Heart left ventricle (tissue), 16 donors: Measurements from ENCODE around the gene CHSY3. TPM values are rescaled to one million over a fixed set of nuclear protein-coding genes. Genes with fewer than 3 reads are reported as not detected.

Experiments
- ATAC-seq, 4 donors: fragments of 200-7000 bp; cut with Tn5 transposase; one replicate each; pipeline ENCODE4 v1.9.1; 2020 to 2022; ENCODE audit warnings: moderate library complexity in 4 of 4, mild to moderate bottlenecking in 3 of 4, moderate number of reproducible peaks in 1 of 4
- DNase-seq, 5 donors: peaks; one replicate each; pipeline ENCODE4 v3.0.0-alpha.2; 2020
- H3K27ac ChIP-seq, 12 donors: fragments of 200-600 bp; sonication (generic) in 4 of 12; one replicate each; pipeline versions ENCODE4 v1.5.0 to v1.8.0; 2016 to 2022; ENCODE audit warnings: mild to moderate bottlenecking in 2 of 12
- H3K27me3 ChIP-seq, 9 donors: fragments of 200-600 bp; sonication (generic) in 2 of 9; one replicate each; pipeline versions ENCODE4 v1.5.1 to v1.8.0; 2016 to 2022; ENCODE audit warnings: mild to moderate bottlenecking in 3 of 9
- H3K36me3 ChIP-seq, 9 donors: fragments of 200-600 bp; sonication (generic) in 2 of 9; one replicate each; pipeline versions ENCODE4 v1.5.0 to v1.8.0; 2018 to 2022; ENCODE audit warnings: mild to moderate bottlenecking in 2 of 9
- H3K4me1 ChIP-seq, 12 donors: fragments of 200-600 bp; sonication (generic) in 4 of 12; one replicate each; pipeline versions ENCODE4 v1.5.0 to v1.8.0; 2016 to 2022; ENCODE audit warnings: mild to moderate bottlenecking in 3 of 12
- H3K4me3 ChIP-seq, 12 donors: fragments of 200-600 bp; sonication (generic) in 4 of 12; one replicate each; pipeline versions ENCODE4 v1.5.0 to v1.8.0; 2017 to 2022; ENCODE audit warnings: mild to moderate bottlenecking in 9 of 12, moderate library complexity in 4 of 12
- H3K9me3 ChIP-seq, 12 donors: fragments of 200-600 bp; sonication (generic) in 4 of 12; one replicate each; pipeline versions ENCODE4 v1.5.0 to v1.8.0; 2016 to 2022; ENCODE audit warnings: mild to moderate bottlenecking in 1 of 12
- CTCF ChIP-seq, 12 donors: fragments of 200-600 bp; sonication (generic) in 4 of 12; IDR thresholded peaks; one replicate each; pipeline versions ENCODE4 v1.5.0 to v1.8.0; 2018 to 2022; ENCODE audit warnings: antibody characterized with exemption in 12 of 12, mild to moderate bottlenecking in 5 of 12
- POLR2A ChIP-seq, 2 donors: fragments of 450-650 bp; IDR thresholded peaks; one replicate each; pipeline ENCODE4 v1.6.1; 2017; ENCODE audit warnings: antibody characterized with exemption in 2 of 2, mild to moderate bottlenecking in 2 of 2, moderate library complexity in 2 of 2
- WGBS, 4 donors: extraction: QIAGEN DNeasy Blood & Tissue Kit in 2 of 4; methylation state at CpG; one replicate each; pipeline versions ENCODE4 v1.1.5 to v1.1.7; 2013 to 2018; 5-methylcytosine and 5-hydroxymethylcytosine counted together
- intact Hi-C, 10 donors: fragments of 100-400 bp; cut with DNase I; formaldehyde crosslinking; loops; one replicate each; pipeline versions ENCODE4 v1.11.1 to v1.14.2; 2022
- polyA plus RNA-seq, 2 donors: library from polyadenylated mRNA; stranded (reverse); fragments of 200-250 nt; gene quantifications; one replicate each; pipeline ENCODE4 v1.2.3, GENCODE V29; 2013
- total RNA-seq, 9 donors: library from RNA; depleted of rRNA in 2 of 9; stranded (reverse); fragments of >200 nt in 2 of 9; fragmentation: NEBNext Ultra II Directional in 3 of 9; extraction: Animal tissue kit (Norgen Biotek cat#: 25700) in 3 of 9; gene quantifications; one replicate each; pipeline versions ENCODE4 v1.1.0 to v1.2.4, GENCODE V29; 2016 to 2023
- donor health status: ischemic (EF 13 %, LVEDD 7.1; RV severe dilation, severe dysfunction).
- donor health status: healthy with polysubstance abuse.
- donor health status: DM: no; HTN: yes; CAD: no.
- donor health status: DM: no; HTN: no; CAD: no.
- donor health status: ischemic (EF 25% LVEDD 6.9; RV normal size, moderate dysfunction).
- donor health status: ischemic (EF 25% LVEDD 5.7; RV mildly dilated, moderate dysfunction).
- donor health status: healthy.
- donor health status: DM: yes; HTN: yes; CAD: no.
- donor health status: ischemic (EF 35%, LVEDD 5.7; RV mildly dilated, moderate dysfunction).
- donor health status: nonischemic (EF 11% LVEDD 7.7; RV severe dilation, severe dysfunction).
- donor health status: DM: yes; HTN: yes; CAD: no.
- donor health status: PGD.
- donor health status: ischemic (EF 29% LVEDD 5.4; RV normal size, mild dysfunction).
- donor health status: nonischemic (EF 23%, LVEDD 6.1; RV moderate dilation, normal function).

The CHSY3 gene
- total and polyA plus RNA-seq, 11 donors = 0.04 to 2.9 (median 1.0) TPM

GRCh38 chr5:129971714-129972113 lies 67.4 kb downstream of the CHSY3 start:
- H3K27ac ChIP-seq = no peak overlapping the region
- no peak for ATAC-seq

GRCh38 chr5:129972465-129973141 lies 68.3 kb downstream of the CHSY3 start:
- no peak for TF ChIP-seq CTCF (IDR thresholded peaks at IDR 0.05)
- TF ChIP-seq POLR2A (IDR thresholded peaks at IDR 0.05) = no peak
- H3K27ac ChIP-seq = no peak overlapping the region
- intact Hi-C loops = no loop called here
- H3K4me3 ChIP-seq = no peak overlapping the region
- ATAC-seq = no peak
- H3K36me3 ChIP-seq = no peaks in the 10 kb centered on the region
- peaks cover 0 to 4% (median 0%) of the 10 kb centered on the region in 12 donors for H3K4me1 ChIP-seq
- DNase-seq = no peak
- no peaks in the 10 kb centered on the region for H3K9me3 ChIP-seq
- H3K27me3 ChIP-seq = no peaks in the 10 kb centered on the region

More at GRCh38 chr5:129971714-129972113, 67.4 kb downstream of the CHSY3 start:
- H3K9me3 ChIP-seq = no peaks in the 10 kb centered on the region
- TF ChIP-seq POLR2A (IDR thresholded peaks at IDR 0.05) (no peak), CTCF (IDR thresholded peaks at IDR 0.05) (no peak)
- H3K4me3 ChIP-seq = no peak overlapping the region
- H3K36me3 ChIP-seq = no peaks in the 10 kb centered on the region
- H3K4me1 ChIP-seq = peaks cover 0 to 4% (median 0%) of the 10 kb centered on the region in 12 donors
- intact Hi-C loops = no loop called here
- no peaks in the 10 kb centered on the region for H3K27me3 ChIP-seq
- no peak for DNase-seq

- Histone ChIP-seq H3K4me3 (no peak overlapping the region), H3K4me1 (peaks cover 0 to 4% (median 0%) of the 10 kb centered on the region in 12 donors), H3K27me3 (no peaks in the 10 kb centered on the region), H3K9me3 (no peaks in the 10 kb centered on the region), H3K27ac (no peak overlapping the region), H3K36me3 (no peaks in the 10 kb centered on the region)
- DNase-seq (no peak), ATAC-seq (no peak)
- WGBS, 4 donors = 88 to 92% (median 89%) methylated on average over 2 of the region's 2 CpGs
- intact Hi-C loops = no loop called here
- TF ChIP-seq POLR2A (IDR thresholded peaks at IDR 0.05) (no peak), CTCF (IDR thresholded peaks at IDR 0.05) (no peak)
Measured at GRCh38 chr5:129973716-129974426, 69.6 kb downstream of the CHSY3 start.

- intact Hi-C loops = no loop called here
- Histone ChIP-seq H3K27me3 (no peaks in the 10 kb centered on the region), H3K4me3 (no peak overlapping the region), H3K4me1 (no peaks in the 10 kb centered on the region), H3K27ac (no peak overlapping the region), H3K9me3 (peaks cover 0 to 11% (median 0%) of the 10 kb centered on the region in 12 donors), H3K36me3 (no peaks in the 10 kb centered on the region)
- DNase-seq = no peak
- TF ChIP-seq CTCF (IDR thresholded peaks at IDR 0.05) (no peak), POLR2A (IDR thresholded peaks at IDR 0.05) (no peak)
- ATAC-seq = no peak
Measured at GRCh38 chr5:129977810-129978209, 73.5 kb downstream of the CHSY3 start.
